ENCODE measurements around the gene CLTCL1. TPM values are rescaled to one million over a fixed set of nuclear protein-coding genes. Genes with fewer than 3 reads are reported as not detected.
"Not testable (repeated sequence)": the region's sequence is repeated elsewhere in the genome, so short reads cannot be mapped to it uniquely, and the experiment has no call there.

The CLTCL1 gene
- total RNA-seq, 1 donor from 2014 or later: 5.4 TPM

- Histone ChIP-seq H3K27me3 (no peaks in the 10 kb centered on the region), H3K27ac (no peak overlapping the region), H3K4me1 (peaks cover 10% of the 10 kb centered on the region), H3K4me3 (no peak overlapping the region), H3K9me3 (no peaks in the 10 kb centered on the region), H3K36me3 (no peaks in the 10 kb centered on the region)
- DNase-seq (ENCODE audit: extremely low spot score in 2 of 2): no peak
- intact Hi-C loops (cut with DNase I): no loop called here
- TF ChIP-seq POLR2A (IDR thresholded peaks at IDR 0.05) (no peak), CTCF (IDR thresholded peaks at IDR 0.05) (no peak), POLR2AphosphoS5 (IDR thresholded peaks at IDR 0.05; ENCODE audit: insufficient read depth in 1 of 2, low read depth in 1 of 2) (no peak)
Observed at GRCh38 chr22:19260194-19260593, 31.3 kb downstream of the CLTCL1 start.

GRCh38 chr22:19258968-19259288, 32.6 kb downstream of the CLTCL1 start:
- DNase-seq (ENCODE audit: extremely low spot score in 2 of 2); H3K27me3 ChIP-seq; H3K27ac ChIP-seq; intact Hi-C loops (cut with DNase I); H3K4me3 ChIP-seq; H3K36me3 ChIP-seq; H3K9me3 ChIP-seq; H3K4me1 ChIP-seq: not testable (repeated sequence)

- no peak for DNase-seq (ENCODE audit: extremely low spot score in 2 of 2)
- H3K36me3 ChIP-seq: no peaks in the 10 kb centered on the region
- H3K9me3 ChIP-seq: no peaks in the 10 kb centered on the region
- H3K4me3 ChIP-seq: no peak overlapping the region
- H3K27ac ChIP-seq: no peak overlapping the region
- intact Hi-C loops (cut with DNase I): no loop called here
- TF ChIP-seq POLR2A (IDR thresholded peaks at IDR 0.05) (no peak), CTCF (IDR thresholded peaks at IDR 0.05) (no peak), POLR2AphosphoS5 (IDR thresholded peaks at IDR 0.05; ENCODE audit: insufficient read depth in 1 of 2, low read depth in 1 of 2) (no peak)
- H3K27me3 ChIP-seq: no peaks in the 10 kb centered on the region
- H3K4me1 ChIP-seq: peaks cover 10% of the 10 kb centered on the region
Observed at GRCh38 chr22:19258371-19258770, 33.1 kb downstream of the CLTCL1 start.

GRCh38 chr22:19256362-19256761, 35.2 kb downstream of the CLTCL1 start:
- H3K4me1 ChIP-seq; DNase-seq (ENCODE audit: extremely low spot score in 2 of 2); intact Hi-C loops (cut with DNase I); H3K36me3 ChIP-seq; H3K9me3 ChIP-seq; H3K4me3 ChIP-seq; H3K27me3 ChIP-seq; H3K27ac ChIP-seq: not testable (repeated sequence)

- TF ChIP-seq CTCF (IDR thresholded peaks at IDR 0.05) (no peak), POLR2A (IDR thresholded peaks at IDR 0.05) (no peak), POLR2AphosphoS5 (IDR thresholded peaks at IDR 0.05; ENCODE audit: insufficient read depth in 1 of 2, low read depth in 1 of 2) (no peak)
- intact Hi-C loops (cut with DNase I): no loop called here
Observed at GRCh38 chr22:19253143-19253542, 38.4 kb downstream of the CLTCL1 start.

GRCh38 chr22:19244600-19245352, 46.7 kb downstream of the CLTCL1 start:
- Histone ChIP-seq H3K4me1 (no peaks in the 10 kb centered on the region), H3K9me3 (no peaks in the 10 kb centered on the region), H3K27me3 (no peaks in the 10 kb centered on the region), H3K36me3 (no peaks in the 10 kb centered on the region), H3K4me3 (no peak overlapping the region), H3K27ac (no peak overlapping the region)
- intact Hi-C loops (cut with DNase I): no loop called here
- TF ChIP-seq POLR2AphosphoS5 (IDR thresholded peaks at IDR 0.05; ENCODE audit: insufficient read depth in 1 of 2, low read depth in 1 of 2) (no peak), POLR2A (IDR thresholded peaks at IDR 0.05) (no peak), CTCF (IDR thresholded peaks at IDR 0.05) (no peak)
- no peak for DNase-seq (ENCODE audit: extremely low spot score in 2 of 2)

More at GRCh38 chr22:19253143-19253542, 38.4 kb downstream of the CLTCL1 start:
- Histone ChIP-seq H3K36me3 (no peaks in the 10 kb centered on the region), H3K27ac (no peak overlapping the region), H3K4me1 (no peaks in the 10 kb centered on the region), H3K27me3 (no peaks in the 10 kb centered on the region), H3K4me3 (no peak overlapping the region), H3K9me3 (no peaks in the 10 kb centered on the region)
- no peak for DNase-seq (ENCODE audit: extremely low spot score in 2 of 2)
